IMR-90 (cell line): ENCODE measurements around the gene LRIG1. TPM values are rescaled to one million over a fixed set of nuclear protein-coding genes. Genes with fewer than 3 reads are reported as not detected.

ENCODE experiments used
- ATAC-seq: fragments of 200-7000 bp; cut with Tn5 transposase; 2 replicates; pipeline ENCODE4 v1.9.1; 2020; ENCODE audit warnings: low read depth, mild to moderate bottlenecking, moderate library complexity
- BruUV-seq: library from RNA; stranded (reverse); fragments of 400-500 nt; replicated peaks from 2 replicates; lab custom pipeline; 2021; lab: Mats Ljungman, UMichigan
- CTCF ChIA-PET: fragments of 300-600 bp; formaldehyde crosslinking; extraction: SDS; loops from one replicate; lab custom pipeline; 2021; ENCODE audit warnings: antibody characterized with exemption; lab: Yijun Ruan, JAX
- POLR2A ChIA-PET: fragments of 300-600 bp; sonication (Branson Sonifier 250); formaldehyde crosslinking; loops from one replicate; lab custom pipeline; 2022; ENCODE audit warnings: antibody characterized with exemption; ENCODE audit not compliant: unreplicated experiment; lab: Charles Lee
- DNase-seq: peaks from one replicate; pipeline ENCODE4 v3.0.0; 2013
- H2AFZ ChIP-seq: replicated peaks from 2 replicates; pipeline ENCODE3; 2013; ENCODE audit warnings: low read length, mild to moderate bottlenecking; ENCODE audit not compliant: poor library complexity
- H2AK5ac ChIP-seq: 2 replicates; pipeline ENCODE4 v1.6.1; 2013; ENCODE audit warnings: low read depth, low read length, inconsistent platforms
- H2AK9ac ChIP-seq: replicated peaks from 2 replicates; pipeline ENCODE3; 2013; ENCODE audit warnings: mild to moderate bottlenecking, low read depth, low read length, moderate library complexity; ENCODE audit not compliant: poor library complexity
- H2BK120ac ChIP-seq: 2 replicates; pipeline ENCODE4 v1.6.1; 2013; ENCODE audit warnings: low read depth, low read length, inconsistent platforms
- H2BK15ac ChIP-seq: 3 replicates; pipeline ENCODE4 v1.6.1; 2013; ENCODE audit warnings: low read depth, low read length, inconsistent platforms
- H2BK20ac ChIP-seq: 2 replicates; pipeline ENCODE4 v1.6.1; 2013; ENCODE audit warnings: low read depth, mild to moderate bottlenecking, inconsistent platforms, low read length, moderate library complexity
- H2BK5ac ChIP-seq: 2 replicates; pipeline ENCODE4 v1.6.1; 2013; ENCODE audit warnings: mild to moderate bottlenecking, low read depth, low read length, inconsistent platforms; ENCODE audit not compliant: poor library complexity, severe bottlenecking
- H3K14ac ChIP-seq: replicated peaks from 2 replicates; pipeline ENCODE4 v1.6.1; 2013; ENCODE audit warnings: low read depth, low read length, inconsistent platforms
- H3K18ac ChIP-seq: 2 replicates; pipeline ENCODE4 v1.6.1; 2013; ENCODE audit warnings: low read depth, low read length, control low read depth
- H3K23ac ChIP-seq: 2 replicates; pipeline ENCODE4 v1.6.1; 2013; ENCODE audit warnings: low read depth, low read length, inconsistent platforms
- H3K27ac ChIP-seq: 2 replicates; pipeline ENCODE4 v1.5.1; 2013; ENCODE audit warnings: mild to moderate bottlenecking, control low read depth, low read length; ENCODE audit not compliant: insufficient read depth
- H3K27me3 ChIP-seq: 2 replicates; pipeline ENCODE4 v1.6.1; 2013; ENCODE audit warnings: low read length; ENCODE audit not compliant: control insufficient read depth, insufficient read depth
- H3K36me3 ChIP-seq: 2 replicates; pipeline ENCODE4 v1.6.1; 2013; ENCODE audit warnings: low read length, mixed read lengths; ENCODE audit not compliant: control insufficient read depth, insufficient read depth
- H3K4ac ChIP-seq: 2 replicates; pipeline ENCODE4 v1.6.1; 2013; ENCODE audit warnings: low read depth, low read length, inconsistent platforms
- H3K4me1 ChIP-seq: 2 replicates; pipeline ENCODE4 v1.6.1; 2013; ENCODE audit warnings: low read length, mixed read lengths; ENCODE audit not compliant: control insufficient read depth, insufficient read depth
- H3K4me2 ChIP-seq: 2 replicates; pipeline ENCODE4 v1.6.1; 2013; ENCODE audit warnings: low read depth, mild to moderate bottlenecking, control low read depth, low read length, moderate library complexity
- H3K4me3 ChIP-seq: 2 replicates; pipeline ENCODE4 v1.5.1; 2013; ENCODE audit warnings: low read depth, mild to moderate bottlenecking, control low read depth, low read length, moderate library complexity; ENCODE audit not compliant: insufficient read depth
- H3K56ac ChIP-seq: 2 replicates; pipeline ENCODE4 v1.6.1; 2013; ENCODE audit warnings: low read length, inconsistent platforms; ENCODE audit not compliant: insufficient read depth; ENCODE audit errors: extremely low read depth
- H3K79me1 ChIP-seq, 2 experiments: 2 replicates each; pipeline ENCODE4 v1.6.1; 2013; ENCODE audit warnings: low read length in 2 of 2, inconsistent platforms in 1 of 2, low read depth in 1 of 2
- H3K9ac ChIP-seq: 2 replicates; pipeline ENCODE4 v1.6.1; 2013; ENCODE audit warnings: low read depth, low read length, control low read depth
- H3K9me1 ChIP-seq: 2 replicates; pipeline ENCODE4 v1.6.1; 2013; ENCODE audit warnings: low read length, inconsistent platforms; ENCODE audit not compliant: insufficient read depth
- H3K9me3 ChIP-seq: 2 replicates; pipeline ENCODE4 v1.6.1; 2013; ENCODE audit warnings: low read length; ENCODE audit not compliant: control insufficient read depth, insufficient read depth
- H4K20me1 ChIP-seq: 2 replicates; pipeline ENCODE4 v1.6.1; 2013; ENCODE audit warnings: low read length, inconsistent platforms; ENCODE audit not compliant: insufficient read depth
- H4K5ac ChIP-seq: 2 replicates; pipeline ENCODE4 v1.6.1; 2013; ENCODE audit warnings: mild to moderate bottlenecking, low read depth, low read length, control low read depth
- H4K8ac ChIP-seq, 2 experiments: 2 replicates each; pipeline ENCODE4 v1.6.1; 2013; ENCODE audit warnings: low read depth in 2 of 2, low read length in 2 of 2, control low read depth in 1 of 2, inconsistent platforms in 1 of 2
- H4K91ac ChIP-seq: 2 replicates; pipeline ENCODE4 v1.6.1; 2013; ENCODE audit warnings: low read depth, low read length, inconsistent platforms; ENCODE audit not compliant: insufficient read depth
- BHLHE40 ChIP-seq: fragments of 150-350 bp; IDR thresholded peaks from 2 replicates; pipeline ENCODE4 v1.6.1; 2016; ENCODE audit warnings: mild to moderate bottlenecking, low read depth, low read length
- CEBPB ChIP-seq: IDR thresholded peaks from 2 replicates; pipeline ENCODE4 v1.6.1; 2012; ENCODE audit warnings: low read depth, low read length, improper control_type of control experiment
- CHD1 ChIP-seq: IDR thresholded peaks from 2 replicates; pipeline ENCODE4 v1.6.1; 2012; ENCODE audit warnings: low read depth, low read length, improper control_type of control experiment
- CTCF ChIP-seq: conservative IDR thresholded peaks from 2 replicates; pipeline ENCODE4 v1.5.1; 2012; ENCODE audit warnings: mild to moderate bottlenecking, low read depth, low read length, improper control_type of control experiment
- FOS ChIP-seq: fragments of 150-350 bp; IDR thresholded peaks from 2 replicates; pipeline ENCODE4 v1.6.1; 2016; ENCODE audit warnings: low read depth, low read length
- MAFK ChIP-seq: IDR thresholded peaks from 2 replicates; pipeline ENCODE4 v1.6.1; 2012; ENCODE audit warnings: low read depth, low read length, improper control_type of control experiment
- NFE2L2 ChIP-seq: fragments of 150-350 bp; IDR thresholded peaks from 2 replicates; pipeline ENCODE4 v1.6.1; 2016; ENCODE audit warnings: low read depth, mild to moderate bottlenecking, low read length
- POLR2A ChIP-seq: IDR thresholded peaks from 2 replicates; pipeline ENCODE4 v1.6.1; 2012; ENCODE audit warnings: mild to moderate bottlenecking, low read depth, low read length
- RAD21 ChIP-seq: IDR thresholded peaks from 2 replicates; pipeline ENCODE4 v1.6.1; 2012; ENCODE audit warnings: low read length, improper control_type of control experiment
- RCOR1 ChIP-seq: IDR thresholded peaks from 2 replicates; pipeline ENCODE4 v1.6.1; 2012; ENCODE audit warnings: mild to moderate bottlenecking, low read length, improper control_type of control experiment; ENCODE audit not compliant: insufficient replicate concordance
- RFX5 ChIP-seq: IDR thresholded peaks from 2 replicates; pipeline ENCODE4 v1.8.0; 2012; ENCODE audit warnings: low read depth, mild to moderate bottlenecking, low read length, moderate library complexity
- USF2 ChIP-seq: fragments of 150-350 bp; IDR thresholded peaks from 2 replicates; pipeline ENCODE4 v1.6.1; 2017; ENCODE audit warnings: mild to moderate bottlenecking, antibody characterized with exemption, low read length, low read depth
- WGBS, 2 experiments: methylation state at CpG; one replicate each; pipeline versions ENCODE4 v1.1.5 to v1.1.7; 2013; ENCODE audit warnings: missing lambda C conversion rate in 2 of 2; ENCODE audit not compliant: insufficient read length in 1 of 2; ENCODE audit errors: extremely low coverage in 2 of 2; 5-methylcytosine and 5-hydroxymethylcytosine counted together
- dilution Hi-C: fragments of 300-500 bp; cut with HindIII; formaldehyde crosslinking; loops from one replicate; pipeline ENCODE4 v1.14.3; 2018; ENCODE audit warnings: low sequenced_read_pairs; ENCODE audit not compliant: unreplicated experiment
- in situ Hi-C: fragments of 300-500 bp; cut with MboI; formaldehyde crosslinking; loops from 3 replicates; pipeline ENCODE4 v1.14.3; 2019; ENCODE audit warnings: low sequenced_read_pairs, inconsistent platforms, mixed read lengths
- intact Hi-C: fragments of 100-400 bp; cut with micrococcal nuclease; formaldehyde crosslinking; loops from 2 replicates; pipeline ENCODE4 v1.10.0; 2022
- polyA plus RNA-seq, 3 experiments: library from polyadenylated mRNA; depleted of rRNA; stranded (reverse); fragments of >200 nt; gene quantifications; 2 replicates each; pipeline ENCODE4 v1.2.3, GENCODE V29; 2012; ENCODE audit warnings: low replicate concordance in 1 of 3
- total RNA-seq: library from RNA; depleted of rRNA; stranded (reverse); fragments of >200 nt; gene quantifications from 2 replicates; pipeline ENCODE4 v1.2.3, GENCODE V29; 2012

LRIG1 gene
- total and polyA plus RNA-seq, 2 of the 4 experiments (the other 2 are of a cell fraction): 62.8 to 87.8 TPM

- H3K4me3 ChIP-seq: no peak overlapping the region
- intact Hi-C loops: loop anchor here (10.0 kb wide), 1 partner anchor 176 kb away; no protein-coding TSS in a partner anchor
- H3K18ac ChIP-seq: peak overlapping the region; percentile 37; the same call in 1 of the 2 replicates
- CTCF ChIA-PET: interaction anchor here (2.1 kb wide), 1 partner anchor 11 kb away, joined by 13 read pairs; no protein-coding TSS in a partner anchor
- BruUV-seq: no TSS peak
- dilution Hi-C loops: no loop called here
- H2BK20ac ChIP-seq: peak overlapping the region; percentile 26
- POLR2A ChIA-PET: no interaction called here
- H3K9me1 ChIP-seq: peaks cover 3% of the 10 kb centered on the region
- H3K56ac ChIP-seq: no peak overlapping the region
- H3K36me3 ChIP-seq: peaks cover 17% of the 10 kb centered on the region
- peaks cover 23 to 55% of the 10 kb centered on the region in 2 experiments for H3K79me1 ChIP-seq
- H3K4me1 ChIP-seq: peaks cover 20% of the 10 kb centered on the region
- peak overlapping the region; percentile 52; the same call in 1 of the 2 replicates for H2AK5ac ChIP-seq
- H3K27ac ChIP-seq: no peak overlapping the region
- 74% methylated on average over 6 of the region's 14 CpGs; no CpG with 5 or more reads in 1 of the 2 experiments for WGBS, 2 experiments
- no peak overlapping the region for H3K9ac ChIP-seq
- no peak overlapping the region for H3K4me2 ChIP-seq
- TF ChIP-seq RFX5: no peak
- no peak for TF ChIP-seq RCOR1
- TF ChIP-seq USF2: no peak
- no peak for TF ChIP-seq POLR2A
- TF ChIP-seq BHLHE40: no peak
- TF ChIP-seq FOS: no peak
- TF ChIP-seq CHD1: no peak
- no peak for TF ChIP-seq RAD21
- TF ChIP-seq CEBPB: no peak
- no peak for TF ChIP-seq NFE2L2
- no peak for TF ChIP-seq CTCF
- TF ChIP-seq MAFK: no peak
- H4K91ac ChIP-seq: peak overlapping the region; percentile 58; the same call in 1 of the 2 replicates
- H3K14ac ChIP-seq: no peak overlapping the region
- H3K27me3 ChIP-seq: no peaks in the 10 kb centered on the region
- no peak overlapping the region for H2BK5ac ChIP-seq
- ATAC-seq: no peak
- peak overlapping the region; percentile 42 for H2AK9ac ChIP-seq
- H2AFZ ChIP-seq: no peak overlapping the region
- no peak for DNase-seq
- no peak overlapping the region for H3K23ac ChIP-seq
- peaks cover 5% of the 10 kb centered on the region; the same call in 1 of the 2 replicates for H3K9me3 ChIP-seq
- in situ Hi-C loops: loop anchor here (10.0 kb wide), 1 partner anchor 176 kb away; no protein-coding TSS in a partner anchor
- H4K5ac ChIP-seq: peak overlapping the region; percentile 75
- peaks cover 3% of the 10 kb centered on the region for H4K20me1 ChIP-seq
- H3K4ac ChIP-seq: peak overlapping the region; percentile 22
- H2BK120ac ChIP-seq: peak overlapping the region; percentile 56; the same call in 1 of the 2 replicates
- no peak overlapping the region for H2BK15ac ChIP-seq
- peak overlapping the region in 1 of 2 experiments; percentile 28; a peak in 1 of 4 replicates for H4K8ac ChIP-seq
These were observed 81.8 kb downstream of the LRIG1 start for GRCh38 chr3:66419036-66419435.
